ENCODE data around the gene PI4KB.
"Not testable (repeated sequence)": the region's sequence is repeated elsewhere in the genome, so short reads cannot be mapped to it uniquely, and the experiment has no call there.

The PI4KB gene

GRCh38 chr1:151356696-151357095, 29.5 kb upstream of the PI4KB start:
- Mint-ChIP-seq H3K4me1 (no peaks in the 10 kb centered on the region), H3K36me3 (ENCODE audit: low read depth) (no peaks in the 10 kb centered on the region), H3K9me3 (peaks cover 9% of the 10 kb centered on the region), H3K27ac (no peak overlapping the region), H3K4me3 (no peak overlapping the region), H3K27me3 (no peaks in the 10 kb centered on the region)
- DNase-seq: no peak
- no peak for ATAC-seq

GRCh38 chr1:151352021-151352718, 25.0 kb upstream of the PI4KB start:
- peaks cover 9% of the 10 kb centered on the region for H3K9me3 Mint-ChIP-seq
- H3K27me3 Mint-ChIP-seq: no peaks in the 10 kb centered on the region
- H3K4me3 Mint-ChIP-seq: no peak overlapping the region

GRCh38 chr1:151350323-151350722, 23.1 kb upstream of the PI4KB start:
- Mint-ChIP-seq H3K4me1 (peaks cover 27% of the 10 kb centered on the region), H3K36me3 (ENCODE audit: low read depth) (peaks cover 11% of the 10 kb centered on the region)
- not testable (repeated sequence) for H3K9me3 Mint-ChIP-seq, ATAC-seq, H3K27me3 Mint-ChIP-seq, DNase-seq, H3K27ac Mint-ChIP-seq, H3K4me3 Mint-ChIP-seq

More at GRCh38 chr1:151352021-151352718, 25.0 kb upstream of the PI4KB start:
- Mint-ChIP-seq H3K27ac (no peak overlapping the region), H3K36me3 (ENCODE audit: low read depth) (peaks cover under 1% of the 10 kb centered on the region), H3K4me1 (peaks cover 11% of the 10 kb centered on the region)
- no peak for ATAC-seq
- no peak for DNase-seq

DNA sequence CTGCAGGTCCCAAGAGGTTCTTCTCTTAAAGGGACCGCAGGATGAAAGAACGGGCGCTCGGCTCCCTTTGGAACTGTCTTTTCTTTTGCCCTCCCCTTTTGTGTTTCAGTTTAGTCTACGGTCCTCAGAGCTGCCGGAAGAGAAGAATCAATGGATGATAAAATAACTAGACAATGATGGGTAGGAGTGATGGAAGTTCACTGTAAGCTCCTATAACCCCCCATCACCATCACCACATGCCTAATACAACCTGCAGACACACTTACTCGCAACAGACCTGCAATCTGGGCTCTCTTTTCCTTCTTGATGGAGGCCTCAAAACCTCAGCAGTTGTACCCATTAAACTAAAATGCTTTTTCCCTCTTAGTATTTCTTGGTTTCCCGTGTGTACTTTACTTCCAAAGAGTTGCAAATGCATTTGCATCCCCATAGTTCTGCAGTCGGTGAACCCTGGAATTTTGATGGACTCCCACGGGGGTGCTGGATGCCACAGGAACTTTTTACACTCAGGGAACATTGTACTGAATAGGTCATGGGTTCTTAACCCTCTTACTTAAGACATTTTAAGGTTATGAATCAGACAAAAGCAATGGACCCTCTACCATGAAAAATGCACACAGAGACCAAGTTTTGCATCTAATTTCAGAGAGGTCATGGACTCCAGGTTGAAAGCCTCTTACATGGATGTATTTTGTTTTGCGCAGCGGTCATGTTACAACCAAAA, 20.5 kb upstream of the PI4KB start:
- Mint-ChIP-seq H3K36me3 (ENCODE audit: low read depth) (peaks cover 20% of the 10 kb centered on the region), H3K4me3 (peak overlapping the region; percentile 96), H3K27ac (peak overlapping the region; percentile 99), H3K4me1 (peaks cover 39% of the 10 kb centered on the region), H3K27me3 (no peaks in the 10 kb centered on the region), H3K9me3 (peaks cover 9% of the 10 kb centered on the region)
- no peak for DNase-seq
- ATAC-seq: peak; percentile 2

GRCh38 chr1:151346769-151347522, 19.7 kb upstream of the PI4KB start, which contains the start of gene RFX5:
RFX5 (minus strand) TSS chr1:151347252; CDS start chr1:151346320, 932 bp downstream.
- Mint-ChIP-seq H3K9me3 (peaks cover 2% of the 10 kb centered on the region), H3K36me3 (ENCODE audit: low read depth) (peaks cover 20% of the 10 kb centered on the region), H3K27ac (peak within 1 kb of the TSS; percentile 99), H3K4me1 (peaks cover 39% of the 10 kb centered on the region), H3K4me3 (peak within 1 kb of the TSS; percentile 96), H3K27me3 (no peaks in the 10 kb centered on the region)
- DNase-seq (peak; percentile 88), ATAC-seq (peak; percentile 98)

DNA sequence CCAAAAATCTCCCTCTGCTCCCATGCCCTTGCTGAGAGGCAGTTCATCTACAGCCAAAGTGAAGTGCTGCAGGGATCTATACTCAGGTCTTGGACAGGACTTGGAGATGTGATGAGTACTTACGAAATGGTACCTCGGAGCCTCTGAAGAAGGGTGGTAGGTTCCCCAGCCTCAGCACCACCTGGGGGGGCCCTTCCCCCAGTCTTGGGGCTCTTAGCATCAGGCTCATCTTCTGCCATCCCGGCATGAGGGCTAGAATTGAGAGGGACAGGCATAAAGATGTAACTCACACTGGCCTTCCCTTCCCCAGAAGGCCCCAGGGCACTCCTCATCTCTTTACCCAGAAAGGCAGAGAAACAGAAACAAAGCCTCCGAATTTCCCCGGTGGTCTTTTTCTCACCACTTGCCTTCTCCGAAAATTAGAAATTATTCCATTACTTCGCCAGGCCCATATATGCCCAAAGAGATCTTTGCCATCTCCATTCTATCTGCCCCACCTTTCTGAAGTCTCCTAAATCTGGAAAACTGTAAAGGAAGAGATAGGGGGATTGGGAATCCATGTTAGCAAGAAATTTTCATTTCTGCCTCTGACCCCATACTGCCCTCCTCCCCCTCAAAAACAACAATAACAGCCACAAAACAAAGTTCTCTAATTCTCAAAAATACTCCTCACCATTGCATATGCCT, 19.0 kb upstream of the PI4KB start:
- H3K27me3 Mint-ChIP-seq: no peaks in the 10 kb centered on the region
- peak overlapping the region; percentile 96 for H3K4me3 Mint-ChIP-seq
- no peaks in the 10 kb centered on the region for H3K9me3 Mint-ChIP-seq
- peaks cover 39% of the 10 kb centered on the region for H3K4me1 Mint-ChIP-seq
- ATAC-seq: no peak
- H3K36me3 Mint-ChIP-seq (ENCODE audit: low read depth): peaks cover 20% of the 10 kb centered on the region
- peak overlapping the region; percentile 99 for H3K27ac Mint-ChIP-seq
- peak; percentile 21 for DNase-seq

DNA sequence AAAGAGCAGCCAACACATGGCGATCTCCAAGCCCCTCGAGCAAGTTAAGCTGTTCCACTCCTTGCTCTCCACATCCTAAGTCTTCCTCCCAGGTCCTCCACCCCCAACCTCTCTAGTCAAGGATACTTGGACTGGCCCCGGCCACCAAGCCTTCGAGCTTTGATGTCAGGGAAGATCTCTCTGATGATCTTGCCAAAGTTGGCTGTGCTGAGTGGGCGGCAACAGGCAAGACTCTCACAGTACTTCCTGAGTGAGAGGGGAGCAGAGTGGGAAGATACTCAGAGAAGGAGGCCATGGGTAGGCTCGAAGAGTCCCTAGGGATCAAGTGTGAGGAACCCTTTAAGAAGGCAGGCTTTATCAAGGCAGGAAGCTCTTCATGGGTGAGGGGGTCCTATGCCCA, 17.1 kb upstream of the PI4KB start:
- DNase-seq: no peak
- no peaks in the 10 kb centered on the region for H3K9me3 Mint-ChIP-seq
- peaks cover 48% of the 10 kb centered on the region for H3K4me1 Mint-ChIP-seq
- H3K27ac Mint-ChIP-seq: peak overlapping the region; percentile 3
- H3K4me3 Mint-ChIP-seq: no peak overlapping the region
- H3K36me3 Mint-ChIP-seq (ENCODE audit: low read depth): peaks cover 20% of the 10 kb centered on the region
- H3K27me3 Mint-ChIP-seq: no peaks in the 10 kb centered on the region
- no peak for ATAC-seq

GRCh38 chr1:151343587-151343986, 16.4 kb upstream of the PI4KB start:
- H3K36me3 Mint-ChIP-seq (ENCODE audit: low read depth): peaks cover 20% of the 10 kb centered on the region
- no peaks in the 10 kb centered on the region for H3K9me3 Mint-ChIP-seq
- no peak for DNase-seq
- no peak overlapping the region for H3K4me3 Mint-ChIP-seq
- H3K27ac Mint-ChIP-seq: peak overlapping the region; percentile 26
- no peaks in the 10 kb centered on the region for H3K27me3 Mint-ChIP-seq
- no peak for ATAC-seq
- peaks cover 49% of the 10 kb centered on the region for H3K4me1 Mint-ChIP-seq

DNA sequence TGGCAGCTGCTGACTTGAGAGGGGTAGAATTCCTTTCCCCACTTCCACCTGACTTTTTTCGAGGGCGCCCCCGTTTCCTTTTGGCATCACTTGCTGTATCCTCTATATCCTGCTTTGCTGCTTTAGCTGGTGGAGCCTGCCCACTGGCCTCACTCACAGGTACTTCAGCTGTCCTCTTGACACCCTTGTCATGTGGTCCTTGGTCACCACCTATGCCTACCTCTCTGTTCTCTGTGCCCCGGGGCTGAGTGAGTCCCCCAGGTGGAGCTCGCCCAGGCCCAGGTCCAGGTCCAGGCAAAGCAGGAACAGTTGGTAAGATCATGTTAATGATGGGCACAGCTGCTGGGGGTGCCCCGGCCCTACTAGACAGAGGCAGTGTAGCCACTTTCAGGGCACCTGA, 15.4 kb upstream of the PI4KB start:
- Mint-ChIP-seq H3K27ac (no peak overlapping the region), H3K9me3 (no peaks in the 10 kb centered on the region), H3K36me3 (ENCODE audit: low read depth) (peaks cover 20% of the 10 kb centered on the region), H3K27me3 (no peaks in the 10 kb centered on the region), H3K4me1 (peaks cover 44% of the 10 kb centered on the region), H3K4me3 (no peak overlapping the region)
- ATAC-seq (no peak), DNase-seq (no peak)

- Mint-ChIP-seq H3K27me3 (no peaks in the 10 kb centered on the region), H3K27ac (no peak overlapping the region), H3K36me3 (ENCODE audit: low read depth) (peaks cover 18% of the 10 kb centered on the region), H3K4me3 (no peak overlapping the region), H3K9me3 (no peaks in the 10 kb centered on the region), H3K4me1 (peaks cover 38% of the 10 kb centered on the region)
- DNase-seq (no peak), ATAC-seq (no peak)
These were observed 14.8 kb upstream of the PI4KB start for GRCh38 chr1:151342021-151342420.

DNA sequence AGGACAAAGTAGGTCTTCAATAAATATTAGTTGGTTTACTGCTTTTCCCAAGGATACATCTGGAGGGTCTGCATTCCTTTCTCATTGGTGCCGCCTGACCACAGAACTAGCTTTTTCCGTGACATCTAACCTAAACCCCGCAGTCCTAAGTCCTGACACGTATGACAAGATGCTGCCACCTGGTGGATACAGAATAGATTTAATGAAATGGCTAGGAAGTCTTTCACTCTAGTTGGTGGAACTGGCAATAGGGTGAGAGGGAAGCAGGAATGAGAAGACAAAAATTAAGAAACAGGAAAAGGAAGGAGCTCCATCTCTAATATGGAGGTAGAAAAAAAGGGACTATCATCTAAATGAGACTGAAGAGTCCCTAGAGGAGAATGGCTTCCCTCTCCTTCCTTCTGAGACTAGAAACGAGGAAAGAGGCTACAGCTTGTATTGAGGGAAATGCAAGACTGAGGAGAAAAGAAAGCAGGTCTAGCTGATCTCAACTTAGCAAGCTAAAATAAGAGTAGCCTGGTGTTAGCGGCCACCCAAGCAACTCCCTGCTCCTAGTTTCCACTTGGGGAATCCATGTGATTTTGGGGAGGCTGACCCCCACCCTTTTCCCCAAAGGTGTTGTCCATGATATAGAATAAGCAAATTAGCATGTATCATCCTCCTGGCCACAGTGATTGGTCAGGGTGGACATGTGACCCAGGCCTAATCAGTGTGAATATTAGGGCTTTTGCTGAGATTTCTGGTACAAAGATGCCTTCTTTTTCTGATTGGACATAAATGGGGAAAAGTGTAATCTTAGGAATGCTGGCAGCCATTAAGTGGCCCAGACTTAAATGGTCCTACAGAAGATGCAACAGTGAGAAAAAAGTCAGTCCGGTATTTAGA, 13.9 kb upstream of the PI4KB start:
- Mint-ChIP-seq H3K4me1 (peaks cover 30% of the 10 kb centered on the region), H3K4me3 (no peak overlapping the region), H3K27ac (peak overlapping the region; percentile 56), H3K36me3 (ENCODE audit: low read depth) (peaks cover 13% of the 10 kb centered on the region), H3K9me3 (no peaks in the 10 kb centered on the region), H3K27me3 (no peaks in the 10 kb centered on the region)
- DNase-seq (peak; percentile 56), ATAC-seq (peak; percentile 82)

DNA sequence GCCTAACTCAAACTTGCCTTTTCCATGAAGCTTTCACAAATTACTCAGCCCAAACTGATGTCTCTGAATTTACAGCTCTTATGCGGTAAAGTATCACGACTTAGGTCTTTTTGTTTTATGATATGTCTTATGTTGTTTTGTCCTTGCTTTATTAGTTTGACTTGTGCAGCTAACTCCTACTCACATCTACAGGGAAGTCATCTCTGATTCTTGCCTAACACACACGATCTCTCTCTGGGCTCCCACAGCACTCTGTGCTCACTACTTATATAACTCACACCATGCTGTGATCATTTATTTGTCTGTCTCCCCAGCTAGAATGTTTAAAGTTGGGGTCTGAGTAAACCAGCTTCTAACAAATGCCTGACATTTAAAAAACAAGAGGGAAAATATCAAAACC, 9.3 kb upstream of the PI4KB start:
- Mint-ChIP-seq H3K27ac (peak overlapping the region; percentile 7), H3K36me3 (ENCODE audit: low read depth) (no peaks in the 10 kb centered on the region), H3K27me3 (no peaks in the 10 kb centered on the region), H3K9me3 (no peaks in the 10 kb centered on the region), H3K4me1 (peaks cover 11% of the 10 kb centered on the region), H3K4me3 (no peak overlapping the region)
- DNase-seq: no peak
- ATAC-seq: no peak

DNA sequence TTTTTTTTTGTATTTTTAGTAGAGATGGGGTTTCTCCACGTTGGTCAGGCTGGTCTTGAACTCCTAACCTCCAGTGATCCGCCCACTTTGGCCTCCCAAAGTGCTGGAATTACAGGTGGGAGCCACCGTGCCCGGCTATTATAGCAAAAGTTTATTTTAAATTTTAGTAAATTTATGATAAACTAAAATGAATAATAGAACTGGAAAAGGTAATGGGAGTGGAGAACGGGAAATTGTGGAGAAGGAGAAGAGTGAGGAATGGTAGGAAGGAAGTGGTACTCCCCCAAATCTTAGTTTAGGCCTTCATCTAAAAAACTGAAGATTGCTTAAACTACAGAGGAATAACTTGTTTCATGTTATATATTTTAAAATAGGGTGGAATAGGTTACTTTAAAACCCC, 7.6 kb upstream of the PI4KB start:
- Mint-ChIP-seq H3K4me3 (no peak overlapping the region), H3K9me3 (no peaks in the 10 kb centered on the region), H3K36me3 (ENCODE audit: low read depth) (no peaks in the 10 kb centered on the region), H3K27me3 (no peaks in the 10 kb centered on the region), H3K27ac (no peak overlapping the region), H3K4me1 (peaks cover 4% of the 10 kb centered on the region)
- DNase-seq (no peak), ATAC-seq (no peak)

Data from activated naive CD8-positive, alpha-beta T cell treated with anti-CD3 and anti-CD28 coated beads, Interleukin-2, amount 50 U/mL, for 24 hours (primary cell).